ENCODE measurements around the gene ASTN2.

DNA sequence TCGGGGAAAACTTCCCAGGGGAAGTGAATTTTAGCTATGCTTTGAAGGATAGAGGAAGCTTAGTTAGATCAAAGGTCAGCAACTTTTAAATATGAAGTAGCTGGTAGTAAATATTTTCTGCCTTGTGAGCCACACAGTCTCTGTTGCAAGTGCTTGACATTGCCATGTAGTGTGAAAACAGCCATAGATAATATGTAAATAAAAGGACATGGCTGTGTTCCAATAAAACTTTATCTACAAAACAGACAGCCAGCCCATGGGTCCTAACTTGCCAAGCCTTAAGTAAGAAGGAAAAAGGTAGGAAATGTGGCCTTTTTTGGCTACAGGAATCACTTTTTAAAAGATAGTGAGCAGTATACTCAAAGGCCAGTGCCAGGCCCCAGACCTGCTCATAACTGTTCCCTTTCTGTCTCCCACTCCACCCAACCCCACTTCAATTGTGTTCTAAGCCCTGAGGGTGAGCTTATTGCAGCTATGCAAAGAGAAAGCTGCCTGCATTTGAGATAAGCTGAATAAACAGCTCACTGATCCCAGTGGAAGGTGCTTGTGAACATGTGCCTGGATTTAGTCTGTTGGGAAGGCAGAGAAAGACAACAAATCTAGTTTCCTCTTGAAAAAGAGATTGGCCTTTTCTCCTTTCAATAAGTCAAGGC lies 840.7 kb downstream of the ASTN2 start:
- TF ChIP-seq, protein P1, sequence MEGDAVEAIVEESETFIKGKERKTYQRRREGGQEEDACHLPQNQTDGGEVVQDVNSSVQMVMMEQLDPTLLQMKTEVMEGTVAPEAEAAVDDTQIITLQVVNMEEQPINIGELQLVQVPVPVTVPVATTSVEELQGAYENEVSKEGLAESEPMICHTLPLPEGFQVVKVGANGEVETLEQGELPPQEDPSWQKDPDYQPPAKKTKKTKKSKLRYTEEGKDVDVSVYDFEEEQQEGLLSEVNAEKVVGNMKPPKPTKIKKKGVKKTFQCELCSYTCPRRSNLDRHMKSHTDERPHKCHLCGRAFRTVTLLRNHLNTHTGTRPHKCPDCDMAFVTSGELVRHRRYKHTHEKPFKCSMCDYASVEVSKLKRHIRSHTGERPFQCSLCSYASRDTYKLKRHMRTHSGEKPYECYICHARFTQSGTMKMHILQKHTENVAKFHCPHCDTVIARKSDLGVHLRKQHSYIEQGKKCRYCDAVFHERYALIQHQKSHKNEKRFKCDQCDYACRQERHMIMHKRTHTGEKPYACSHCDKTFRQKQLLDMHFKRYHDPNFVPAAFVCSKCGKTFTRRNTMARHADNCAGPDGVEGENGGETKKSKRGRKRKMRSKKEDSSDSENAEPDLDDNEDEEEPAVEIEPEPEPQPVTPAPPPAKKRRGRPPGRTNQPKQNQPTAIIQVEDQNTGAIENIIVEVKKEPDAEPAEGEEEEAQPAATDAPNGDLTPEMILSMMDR (IDR thresholded peaks at IDR 0.05; ENCODE audit: low read length), result no peak
- TF ChIP-seq EZH2phosphoT487 (IDR thresholded peaks at IDR 0.05; ENCODE audit: low read length), result no peak
- no peak for TF ChIP-seq EZH2 (optimal IDR thresholded peaks at IDR 0.05; ENCODE audit: low read depth, low read length)

All from MM.1S (cell line).